Ovary (tissue), 9 donors: Measurements from ENCODE around the gene TUBB3. TPM values are rescaled to one million over a fixed set of nuclear protein-coding genes. Genes with fewer than 3 reads are reported as not detected.
"Not testable (repeated sequence)": the region's sequence is repeated elsewhere in the genome, so short reads cannot be mapped to it uniquely, and the experiment has no call there.

ENCODE experiments used
- DNase-seq, 5 donors: peaks; one replicate each; pipeline ENCODE4 v3.0.0-alpha.2; 2019 to 2020
- H3K27ac ChIP-seq, 2 donors: fragments of 200-600 bp; one replicate each; pipeline versions ENCODE4 v1.5.1 to v1.8.0; 2019 to 2022
- H3K27me3 ChIP-seq: fragments of 200-600 bp; one replicate; pipeline ENCODE4 v1.8.0; 2022
- H3K36me3 ChIP-seq: fragments of 200-600 bp; sonication (generic); one replicate; pipeline ENCODE4 v1.5.1; 2019
- H3K4me1 ChIP-seq: one replicate; pipeline ENCODE4 v1.8.1; 2013; ENCODE audit warnings: mild to moderate bottlenecking, moderate library complexity; ENCODE audit not compliant: insufficient read depth
- H3K4me3 ChIP-seq: fragments of 200-600 bp; sonication (generic); one replicate; pipeline ENCODE4 v1.5.1; 2017
- H3K9me3 ChIP-seq, 2 donors: fragments of 200-600 bp in 1 of 2; sonication (generic) in 1 of 2; one replicate each; pipeline versions ENCODE4 v1.5.1 to v1.8.1; 2013 to 2019; ENCODE audit warnings: mild to moderate bottlenecking in 1 of 2, moderate library complexity in 1 of 2
- EP300 ChIP-seq: sonication (generic); formaldehyde crosslinking; IDR thresholded peaks from one replicate; pipeline ENCODE4 v1.6.1; 2017; ENCODE audit warnings: antibody characterized with exemption
- POLR2A ChIP-seq: fragments of 450-650 bp; IDR thresholded peaks from one replicate; pipeline ENCODE4 v1.6.1; 2017; ENCODE audit warnings: antibody characterized with exemption, mild to moderate bottlenecking, moderate library complexity
- WGBS, 3 donors: extraction: QIAGEN DNeasy Blood & Tissue Kit in 1 of 3; methylation state at CpG; one replicate each; pipeline versions ENCODE4 v1.1.5 to v1.1.7; 2013 to 2017; 5-methylcytosine and 5-hydroxymethylcytosine counted together
- intact Hi-C, 4 donors: fragments of 100-400 bp; cut with DNase I; formaldehyde crosslinking; loops; one replicate each; pipeline versions ENCODE4 v1.11.0 to v1.15.1; 2022 to 2023
- polyA plus RNA-seq, 2 donors: library from polyadenylated mRNA; stranded (reverse); fragments of 200-250 nt in 1 of 2; fragments of 350-450 nt in 1 of 2; fragmentation: Illumina TruSeq in 1 of 2; extraction: RNeasy Lipid Tissue Mini Kit (QIAGEN cat#74804) in 1 of 2; gene quantifications; one replicate each; pipeline ENCODE4 v1.2.3, GENCODE V29; 2013 to 2014
- total RNA-seq, 7 donors: library from RNA; depleted of rRNA in 2 of 7; stranded (reverse); fragments of >200 nt in 2 of 7; fragmentation: NEBNext Ultra II Directional in 3 of 7; extraction: Animal tissue kit (Norgen Biotek cat#: 25700) in 3 of 7; gene quantifications; one replicate each; pipeline versions ENCODE4 v1.1.0 to v1.2.4, GENCODE V29; 2016 to 2023
- TF ChIP-seq, protein P1 (sequence below), 3 donors: fragments of 450-650 bp in 2 of 3; fragments of 200-600 bp in 1 of 3; IDR thresholded peaks; one replicate each; pipeline versions ENCODE4 v1.5.1 to v1.8.0; 2016 to 2022; ENCODE audit warnings: antibody characterized with exemption in 3 of 3, mild to moderate bottlenecking in 1 of 3
- donor health status: DM: no; HTN: no; CAD: no; lungs with moderate emphysema.
- donor health status: DM: no; HTN: no; CAD: no.
- donor health status: Bipolar disorder and iron deficiency.
- donor health status: DM: yes; HTN: yes; CAD: no.
- donor health status: DM: no; HTN: no; CAD: no.
- donor health status: DM: yes; HTN: yes; CAD: no.

The TUBB3 gene
- total and polyA plus RNA-seq, 9 donors, result 0.73 to 22.6 (median 2.5) TPM

DNA sequence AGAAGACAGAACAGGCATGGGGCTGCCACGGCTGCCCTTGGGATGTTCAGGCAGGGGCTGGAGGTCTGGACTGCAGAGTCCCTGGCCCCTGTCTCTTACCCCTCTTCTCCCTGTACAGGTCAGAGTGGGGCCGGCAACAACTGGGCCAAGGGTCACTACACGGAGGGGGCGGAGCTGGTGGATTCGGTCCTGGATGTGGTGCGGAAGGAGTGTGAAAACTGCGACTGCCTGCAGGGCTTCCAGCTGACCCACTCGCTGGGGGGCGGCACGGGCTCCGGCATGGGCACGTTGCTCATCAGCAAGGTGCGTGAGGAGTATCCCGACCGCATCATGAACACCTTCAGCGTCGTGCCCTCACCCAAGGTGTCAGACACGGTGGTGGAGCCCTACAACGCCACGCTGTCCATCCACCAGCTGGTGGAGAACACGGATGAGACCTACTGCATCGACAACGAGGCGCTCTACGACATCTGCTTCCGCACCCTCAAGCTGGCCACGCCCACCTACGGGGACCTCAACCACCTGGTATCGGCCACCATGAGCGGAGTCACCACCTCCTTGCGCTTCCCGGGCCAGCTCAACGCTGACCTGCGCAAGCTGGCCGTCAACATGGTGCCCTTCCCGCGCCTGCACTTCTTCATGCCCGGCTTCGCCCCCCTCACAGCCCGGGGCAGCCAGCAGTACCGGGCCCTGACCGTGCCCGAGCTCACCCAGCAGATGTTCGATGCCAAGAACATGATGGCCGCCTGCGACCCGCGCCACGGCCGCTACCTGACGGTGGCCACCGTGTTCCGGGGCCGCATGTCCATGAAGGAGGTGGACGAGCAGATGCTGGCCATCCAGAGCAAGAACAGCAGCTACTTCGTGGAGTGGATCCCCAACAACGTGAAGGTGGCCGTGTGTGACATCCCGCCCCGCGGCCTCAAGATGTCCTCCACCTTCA is 11.7 kb downstream of the TUBB3 start:
- H3K4me1 ChIP-seq, result no peaks in the 10 kb centered on the region
- H3K4me3 ChIP-seq, result no peak overlapping the region
- TF ChIP-seq, protein P1, sequence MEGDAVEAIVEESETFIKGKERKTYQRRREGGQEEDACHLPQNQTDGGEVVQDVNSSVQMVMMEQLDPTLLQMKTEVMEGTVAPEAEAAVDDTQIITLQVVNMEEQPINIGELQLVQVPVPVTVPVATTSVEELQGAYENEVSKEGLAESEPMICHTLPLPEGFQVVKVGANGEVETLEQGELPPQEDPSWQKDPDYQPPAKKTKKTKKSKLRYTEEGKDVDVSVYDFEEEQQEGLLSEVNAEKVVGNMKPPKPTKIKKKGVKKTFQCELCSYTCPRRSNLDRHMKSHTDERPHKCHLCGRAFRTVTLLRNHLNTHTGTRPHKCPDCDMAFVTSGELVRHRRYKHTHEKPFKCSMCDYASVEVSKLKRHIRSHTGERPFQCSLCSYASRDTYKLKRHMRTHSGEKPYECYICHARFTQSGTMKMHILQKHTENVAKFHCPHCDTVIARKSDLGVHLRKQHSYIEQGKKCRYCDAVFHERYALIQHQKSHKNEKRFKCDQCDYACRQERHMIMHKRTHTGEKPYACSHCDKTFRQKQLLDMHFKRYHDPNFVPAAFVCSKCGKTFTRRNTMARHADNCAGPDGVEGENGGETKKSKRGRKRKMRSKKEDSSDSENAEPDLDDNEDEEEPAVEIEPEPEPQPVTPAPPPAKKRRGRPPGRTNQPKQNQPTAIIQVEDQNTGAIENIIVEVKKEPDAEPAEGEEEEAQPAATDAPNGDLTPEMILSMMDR (IDR thresholded peaks at IDR 0.05), result no peak
- TF ChIP-seq POLR2A (no peak), EP300 (no peak)
- intact Hi-C loops, result no loop called here
- DNase-seq, result no peak
- no peaks in the 10 kb centered on the region for H3K9me3 ChIP-seq
- no peak overlapping the region for H3K27ac ChIP-seq
- no peaks in the 10 kb centered on the region for H3K27me3 ChIP-seq
- no peaks in the 10 kb centered on the region for H3K36me3 ChIP-seq
- WGBS, 3 donors, result 92 to 96% (median 96%) methylated on average over 61 of the region's 61 CpGs

DNA sequence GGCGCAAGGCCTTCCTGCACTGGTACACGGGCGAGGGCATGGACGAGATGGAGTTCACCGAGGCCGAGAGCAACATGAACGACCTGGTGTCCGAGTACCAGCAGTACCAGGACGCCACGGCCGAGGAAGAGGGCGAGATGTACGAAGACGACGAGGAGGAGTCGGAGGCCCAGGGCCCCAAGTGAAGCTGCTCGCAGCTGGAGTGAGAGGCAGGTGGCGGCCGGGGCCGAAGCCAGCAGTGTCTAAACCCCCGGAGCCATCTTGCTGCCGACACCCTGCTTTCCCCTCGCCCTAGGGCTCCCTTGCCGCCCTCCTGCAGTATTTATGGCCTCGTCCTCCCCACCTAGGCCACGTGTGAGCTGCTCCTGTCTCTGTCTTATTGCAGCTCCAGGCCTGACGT is 12.5 kb downstream of the TUBB3 start:
- H3K27ac ChIP-seq, H3K27me3 ChIP-seq, H3K36me3 ChIP-seq, intact Hi-C loops, H3K9me3 ChIP-seq, H3K4me3 ChIP-seq, H3K4me1 ChIP-seq, DNase-seq: not testable (repeated sequence)
- 85 to 90% (median 86%) methylated on average over 24 to 27 of the region's 27 CpGs for WGBS, 3 donors

DNA sequence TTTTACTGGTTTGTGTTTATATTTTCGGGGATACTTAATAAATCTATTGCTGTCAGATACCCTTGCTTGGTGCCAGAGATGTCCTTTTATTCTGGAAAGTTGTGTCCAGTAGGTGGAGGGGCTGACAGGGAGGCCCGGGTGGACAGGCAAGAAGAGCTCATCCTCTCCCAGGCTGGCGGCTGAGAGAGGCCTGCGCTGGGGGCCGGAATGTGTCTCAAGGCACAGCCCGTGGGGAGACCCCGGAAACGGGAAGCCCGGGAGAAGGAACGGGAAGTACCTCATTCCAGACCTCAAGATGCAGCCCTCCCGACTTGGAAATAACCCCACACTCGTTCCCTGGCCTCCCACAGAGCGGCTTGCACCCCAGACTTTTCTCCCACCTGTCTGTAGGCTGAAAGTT is 12.9 kb downstream of the TUBB3 start:
- 73 to 79% (median 73%) methylated on average over 13 of the region's 13 CpGs for WGBS, 3 donors
- no peak for DNase-seq
- no peaks in the 10 kb centered on the region for H3K4me1 ChIP-seq
- H3K36me3 ChIP-seq, result no peaks in the 10 kb centered on the region
- TF ChIP-seq EP300, result no peak
- TF ChIP-seq, protein P1 (IDR thresholded peaks at IDR 0.05), result no peak
- TF ChIP-seq POLR2A, result no peak
- no peaks in the 10 kb centered on the region for H3K27me3 ChIP-seq
- intact Hi-C loops, result no loop called here
- H3K27ac ChIP-seq, result no peak overlapping the region
- no peak overlapping the region for H3K4me3 ChIP-seq
- H3K9me3 ChIP-seq, result no peaks in the 10 kb centered on the region

DNA sequence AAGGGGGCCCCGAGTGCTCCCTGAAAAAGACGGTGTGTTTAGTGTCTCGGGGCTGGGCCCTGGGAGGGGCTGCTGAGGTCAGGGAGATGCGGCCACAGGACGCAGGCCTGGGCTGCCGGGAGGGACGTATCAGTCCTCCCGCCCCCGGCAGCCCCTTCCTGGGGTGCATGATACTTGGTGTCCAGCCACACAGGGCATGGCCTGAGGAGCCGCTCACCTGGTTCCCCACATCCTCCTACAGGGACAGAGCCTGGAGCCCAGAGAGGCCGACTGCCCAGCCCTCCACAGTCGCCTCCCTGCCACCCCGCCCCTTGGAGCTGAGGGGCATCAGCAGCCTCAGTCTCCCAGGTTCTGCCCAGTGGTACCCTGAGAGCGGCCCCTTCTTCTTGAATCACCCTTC is 13.4 kb downstream of the TUBB3 start:
- H3K4me3 ChIP-seq, result no peak overlapping the region
- no peaks in the 10 kb centered on the region for H3K4me1 ChIP-seq
- H3K9me3 ChIP-seq, result no peaks in the 10 kb centered on the region
- no peak for TF ChIP-seq POLR2A
- TF ChIP-seq EP300, result no peak
- TF ChIP-seq, protein P1 (IDR thresholded peaks at IDR 0.05), result no peak
- no peaks in the 10 kb centered on the region for H3K27me3 ChIP-seq
- intact Hi-C loops, result no loop called here
- DNase-seq, result no peak
- no peaks in the 10 kb centered on the region for H3K36me3 ChIP-seq
- WGBS, 3 donors, result 86 to 92% (median 90%) methylated on average over 13 to 14 of the region's 14 CpGs
- H3K27ac ChIP-seq, result no peak overlapping the region

DNA sequence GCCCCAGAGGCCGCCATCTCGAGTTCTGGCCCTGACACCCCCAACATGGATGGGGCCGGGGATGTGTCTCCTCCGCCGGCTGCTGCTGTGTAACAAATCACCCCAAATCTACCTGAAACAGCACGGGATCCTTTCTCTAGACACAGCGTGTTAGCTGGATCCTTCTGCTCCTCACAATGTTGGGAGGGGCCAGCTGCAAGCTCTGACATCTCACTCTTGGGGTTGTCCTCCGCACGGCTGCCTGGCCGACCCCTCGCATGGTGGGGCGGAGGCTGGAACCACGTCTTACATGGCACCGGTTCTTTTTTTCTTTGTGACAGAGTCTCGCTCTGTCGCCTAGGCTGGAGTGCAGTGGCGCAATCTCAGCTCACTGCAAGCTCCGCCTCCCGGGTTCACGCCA is 13.8 kb downstream of the TUBB3 start:
- Histone ChIP-seq H3K27ac (no peak overlapping the region), H3K36me3 (no peaks in the 10 kb centered on the region), H3K27me3 (no peaks in the 10 kb centered on the region), H3K4me3 (no peak overlapping the region), H3K4me1 (no peaks in the 10 kb centered on the region), H3K9me3 (no peaks in the 10 kb centered on the region)
- WGBS, 3 donors, result 90 to 93% (median 92%) methylated on average over 20 of the region's 20 CpGs
- TF ChIP-seq EP300 (no peak), POLR2A (no peak)
- TF ChIP-seq, protein P1 (IDR thresholded peaks at IDR 0.05), result no peak
- no peak for DNase-seq
- intact Hi-C loops, result no loop called here
